Naive B cell (primary cell): Measurements from ENCODE around the gene BMP6. TPM values are rescaled to one million over a fixed set of nuclear protein-coding genes. Genes with fewer than 3 reads are reported as not detected.
A peak's percentile ranks its signal among the peaks of the same experiment; 100 is the strongest.

Experiments
- ATAC-seq, 2 donors: fragments of 150-1000 bp; cut with Tn5 transposase; 2 replicates each; pipeline ENCODE4 v1.10.0; 2021; ENCODE audit warnings: low read depth in 2 of 2, mild to moderate bottlenecking in 2 of 2, moderate library complexity in 2 of 2
- DNase-seq: peaks from one replicate; pipeline ENCODE4 v3.0.0; 2022
- H3K27ac Mint-ChIP-seq, 6 donors: one replicate each; pipeline ENCODE4 v1.8.0; 2020 to 2022; ENCODE audit warnings: mild to moderate bottlenecking in 6 of 6, mixed read lengths in 6 of 6, moderate library complexity in 5 of 6, inconsistent platforms in 2 of 6
- H3K27me3 Mint-ChIP-seq, 3 donors: one replicate each; pipeline ENCODE4 v1.8.0; 2021 to 2022; ENCODE audit warnings: mixed read lengths in 3 of 3, mild to moderate bottlenecking in 1 of 3
- H3K36me3 Mint-ChIP-seq, 2 donors: one replicate each; pipeline ENCODE4 v1.8.0; 2020 to 2022; ENCODE audit warnings: mixed read lengths in 2 of 2, inconsistent platforms in 1 of 2, mild to moderate bottlenecking in 1 of 2
- H3K4me1 Mint-ChIP-seq, 3 donors: one replicate each; pipeline ENCODE4 v1.8.0; 2020 to 2022; ENCODE audit warnings: mixed read lengths in 3 of 3, inconsistent platforms in 1 of 3, mild to moderate bottlenecking in 1 of 3, moderate library complexity in 1 of 3
- H3K4me3 Mint-ChIP-seq, 8 donors: one replicate each; pipeline ENCODE4 v1.8.0; 2020 to 2022; ENCODE audit warnings: mild to moderate bottlenecking in 8 of 8, mixed read lengths in 8 of 8, moderate library complexity in 8 of 8, inconsistent platforms in 2 of 8
- H3K9me3 Mint-ChIP-seq, 7 donors: one replicate each; pipeline ENCODE4 v1.8.0; 2020 to 2022; ENCODE audit warnings: mixed read lengths in 7 of 7, mild to moderate bottlenecking in 5 of 7, inconsistent platforms in 2 of 7, moderate library complexity in 1 of 7
- polyA plus RNA-seq, 6 donors: library from polyadenylated mRNA; unstranded; fragments of 300-500 nt; fragmentation: Illumina TruSeq; gene quantifications; one replicate each; pipeline ENCODE4 v1.2.3, GENCODE V29; 2021; ENCODE audit warnings: low read depth in 6 of 6

Gene BMP6
- polyA plus RNA-seq, 6 donors from 2014 or later, result 0.23 to 1.0 (median 0.63) TPM; not detected in 2

DNA sequence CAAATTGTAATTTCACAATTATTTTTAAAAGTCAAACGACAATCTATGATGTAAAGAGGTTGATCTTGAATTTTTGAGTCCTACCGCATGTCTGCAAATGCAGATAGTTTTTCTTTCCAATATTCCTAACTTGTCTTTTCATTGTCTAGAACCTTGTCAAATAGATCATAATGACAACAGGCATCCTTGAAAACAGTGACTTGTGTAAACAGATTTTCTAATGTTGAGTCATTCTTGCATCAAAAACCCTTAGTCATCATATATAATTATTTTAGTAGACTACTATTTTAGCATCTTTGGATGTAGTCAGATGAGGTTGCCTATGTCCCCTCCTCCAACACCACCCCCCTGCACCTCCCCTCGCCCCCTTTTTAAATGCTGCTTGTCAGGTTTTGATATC, 43.8 kb downstream of the BMP6 start:
- DNase-seq (no peak), ATAC-seq (no peak)
- Mint-ChIP-seq H3K36me3 (no peaks in the 10 kb centered on the region), H3K4me1 (peaks cover 0 to 10% (median 0%) of the 10 kb centered on the region in 3 donors), H3K27ac (peak overlapping the region in 1 of 6 donors; percentile 14), H3K9me3 (no peaks in the 10 kb centered on the region), H3K4me3 (no peak overlapping the region), H3K27me3 (peaks cover 7 to 27% (median 23%) of the 10 kb centered on the region in 3 donors)

DNA sequence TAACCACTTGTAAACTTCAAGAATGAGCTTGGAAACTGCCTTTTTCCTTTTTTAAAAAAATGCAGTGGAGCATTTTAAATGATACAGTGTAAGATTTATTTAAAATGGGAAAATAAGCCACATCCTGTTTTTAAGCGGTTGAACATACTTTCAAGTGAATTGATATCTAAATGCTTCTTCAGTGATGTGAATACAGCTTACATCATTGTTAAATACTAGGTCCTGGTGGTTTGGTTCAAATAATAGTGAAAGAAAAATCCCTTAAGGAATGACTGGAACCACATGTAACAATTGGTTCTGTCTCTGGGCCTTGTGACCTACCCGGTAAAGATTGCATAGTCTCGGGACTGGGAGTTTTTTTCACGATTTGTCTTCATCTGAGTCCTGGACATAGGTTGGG, 44.2 kb downstream of the BMP6 start:
- no peak overlapping the region for H3K4me3 Mint-ChIP-seq
- no peaks in the 10 kb centered on the region for H3K9me3 Mint-ChIP-seq

DNA sequence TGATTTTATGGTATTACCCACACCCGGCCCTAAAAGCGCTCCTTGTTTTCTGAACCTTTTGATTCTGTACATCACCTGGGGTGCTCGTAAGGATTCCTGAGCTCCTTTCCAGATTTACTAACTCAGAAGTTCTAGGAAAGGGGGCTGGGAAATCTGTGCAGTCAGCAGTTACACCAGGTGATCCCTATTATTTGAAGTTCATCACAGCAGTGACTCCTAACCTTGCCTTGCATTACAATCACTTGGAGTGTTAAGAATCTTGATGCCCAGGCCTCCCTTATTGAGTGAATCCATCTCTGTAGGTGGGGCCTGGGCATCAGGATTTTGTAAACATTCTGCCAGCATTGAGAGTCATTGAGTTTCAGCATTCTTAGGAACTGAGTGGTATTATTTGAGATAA, 44.7 kb downstream of the BMP6 start:
- ATAC-seq, result no peak
- H3K4me1 Mint-ChIP-seq, result peaks cover 0 to 10% (median 0%) of the 10 kb centered on the region in 3 donors
- no peak overlapping the region for H3K4me3 Mint-ChIP-seq
- H3K9me3 Mint-ChIP-seq, result no peaks in the 10 kb centered on the region
- H3K27ac Mint-ChIP-seq, result no peak overlapping the region
- no peak for DNase-seq
- peaks cover 10 to 30% (median 23%) of the 10 kb centered on the region in 3 donors for H3K27me3 Mint-ChIP-seq
- no peaks in the 10 kb centered on the region for H3K36me3 Mint-ChIP-seq

More for the DNA sequence above, 44.2 kb downstream of the BMP6 start:
- ATAC-seq (no peak), DNase-seq (no peak)
- Mint-ChIP-seq H3K27ac (peak overlapping the region in 1 of 6 donors; percentile 14), H3K4me1 (peaks cover 0 to 10% (median 0%) of the 10 kb centered on the region in 3 donors), H3K27me3 (peaks cover 10 to 31% (median 23%) of the 10 kb centered on the region in 3 donors), H3K36me3 (no peaks in the 10 kb centered on the region)

DNA sequence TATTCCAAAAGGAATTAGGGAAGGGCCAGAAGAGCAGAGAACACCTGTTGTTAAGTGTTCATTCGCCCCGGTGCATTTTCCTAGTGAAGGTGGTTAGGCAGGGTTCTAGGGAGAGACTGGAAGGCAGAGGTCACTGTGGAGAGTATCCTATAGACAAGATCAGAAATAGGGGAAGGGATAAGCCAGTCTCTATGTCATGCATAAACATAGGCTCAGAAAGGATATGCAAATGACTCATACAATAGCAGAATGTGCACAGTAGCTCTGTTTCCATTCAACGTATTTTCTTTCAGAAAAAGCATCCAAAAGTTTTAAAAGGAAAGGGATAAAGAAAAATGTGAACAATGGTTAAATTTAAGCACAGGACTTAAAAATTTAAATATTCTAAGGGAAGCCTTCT, 47.4 kb downstream of the BMP6 start:
- H3K27ac Mint-ChIP-seq, result no peak overlapping the region
- H3K4me3 Mint-ChIP-seq, result no peak overlapping the region
- peaks cover 0 to 10% (median 6%) of the 10 kb centered on the region in 3 donors for H3K4me1 Mint-ChIP-seq
- ATAC-seq (no peak), DNase-seq (no peak)
- no peaks in the 10 kb centered on the region for H3K36me3 Mint-ChIP-seq
- H3K9me3 Mint-ChIP-seq, result no peaks in the 10 kb centered on the region
- H3K27me3 Mint-ChIP-seq, result peaks cover 26 to 35% (median 35%) of the 10 kb centered on the region in 3 donors

DNA sequence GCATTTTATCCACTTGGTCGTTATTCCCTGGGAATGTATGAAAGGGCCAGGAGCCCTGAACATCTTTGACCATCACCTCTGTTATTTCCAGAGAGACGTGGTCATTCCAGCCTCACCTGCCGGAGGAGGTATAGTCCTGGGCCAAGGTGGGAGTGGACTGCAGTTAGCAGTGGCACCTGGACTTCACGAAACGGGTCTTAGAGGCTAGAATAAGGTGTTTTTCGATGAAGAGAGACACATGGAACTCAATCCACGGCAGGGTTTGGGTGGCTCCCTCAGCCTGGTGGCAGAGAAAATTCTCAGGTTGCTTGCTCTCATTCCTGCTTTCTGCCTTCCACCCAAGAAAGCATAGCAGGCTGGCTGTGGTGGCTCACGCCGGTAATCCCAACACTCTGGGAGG, 48.0 kb downstream of the BMP6 start:
- no peak for ATAC-seq
- no peak for DNase-seq
- Mint-ChIP-seq H3K4me3 (no peak overlapping the region), H3K36me3 (no peaks in the 10 kb centered on the region), H3K9me3 (no peaks in the 10 kb centered on the region), H3K4me1 (peaks cover 0 to 10% (median 6%) of the 10 kb centered on the region in 3 donors), H3K27me3 (peaks cover 21 to 31% (median 29%) of the 10 kb centered on the region in 3 donors), H3K27ac (no peak overlapping the region)

DNA sequence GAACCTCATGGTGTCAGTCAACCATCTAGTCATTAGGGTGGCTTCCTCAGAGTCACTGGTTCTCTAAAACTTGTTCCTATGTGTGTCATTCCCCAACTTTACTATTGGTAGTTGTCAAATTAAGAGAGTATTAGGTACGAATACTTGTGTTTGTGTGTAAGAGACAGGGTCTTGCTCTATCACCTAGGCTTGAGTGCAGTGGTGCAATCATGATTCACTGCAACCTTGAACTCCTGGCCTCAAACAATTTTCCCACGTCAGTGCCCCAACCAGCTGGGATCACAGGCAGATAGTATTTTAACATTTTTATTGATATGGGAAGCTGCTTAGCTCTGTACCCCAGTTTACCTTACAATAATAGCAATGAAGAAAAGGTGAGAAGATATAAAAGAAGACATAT, 50.6 kb downstream of the BMP6 start:
- H3K4me3 Mint-ChIP-seq, result no peak overlapping the region
- no peak for DNase-seq
- H3K9me3 Mint-ChIP-seq, result no peaks in the 10 kb centered on the region
- H3K27ac Mint-ChIP-seq, result no peak overlapping the region
- peaks cover 0 to 6% (median 0%) of the 10 kb centered on the region in 3 donors for H3K4me1 Mint-ChIP-seq
- no peak for ATAC-seq
- no peaks in the 10 kb centered on the region for H3K36me3 Mint-ChIP-seq
- H3K27me3 Mint-ChIP-seq, result peaks cover 23 to 35% (median 33%) of the 10 kb centered on the region in 3 donors

DNA sequence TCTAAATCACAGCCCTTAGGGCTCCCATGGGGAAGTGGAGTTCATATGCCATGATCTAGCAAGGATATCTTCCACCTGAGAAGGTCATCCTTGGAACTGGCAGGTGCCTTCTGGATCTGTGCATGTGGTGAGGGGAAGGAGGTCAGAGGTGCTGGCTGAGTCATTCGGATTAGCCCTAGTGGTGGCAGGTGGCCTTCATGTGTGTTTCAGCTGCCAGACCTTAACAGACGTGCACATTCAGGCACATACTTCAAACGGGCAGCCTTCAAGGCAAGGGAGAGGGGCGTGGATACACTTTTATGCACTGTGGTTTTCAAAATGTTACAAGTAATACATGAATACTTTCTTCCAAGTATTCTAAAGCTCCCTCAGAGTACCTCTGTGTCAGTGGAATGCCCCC, 51.2 kb downstream of the BMP6 start:
- peaks cover 0 to 2% (median 0%) of the 10 kb centered on the region in 7 donors for H3K9me3 Mint-ChIP-seq
- H3K27ac Mint-ChIP-seq, result no peak overlapping the region
- no peak for DNase-seq
- H3K27me3 Mint-ChIP-seq, result peaks cover 25 to 41% (median 38%) of the 10 kb centered on the region in 3 donors
- no peaks in the 10 kb centered on the region for H3K36me3 Mint-ChIP-seq
- H3K4me1 Mint-ChIP-seq, result peaks cover 0 to 6% (median 0%) of the 10 kb centered on the region in 3 donors
- ATAC-seq, result no peak
- H3K4me3 Mint-ChIP-seq, result no peak overlapping the region

DNA sequence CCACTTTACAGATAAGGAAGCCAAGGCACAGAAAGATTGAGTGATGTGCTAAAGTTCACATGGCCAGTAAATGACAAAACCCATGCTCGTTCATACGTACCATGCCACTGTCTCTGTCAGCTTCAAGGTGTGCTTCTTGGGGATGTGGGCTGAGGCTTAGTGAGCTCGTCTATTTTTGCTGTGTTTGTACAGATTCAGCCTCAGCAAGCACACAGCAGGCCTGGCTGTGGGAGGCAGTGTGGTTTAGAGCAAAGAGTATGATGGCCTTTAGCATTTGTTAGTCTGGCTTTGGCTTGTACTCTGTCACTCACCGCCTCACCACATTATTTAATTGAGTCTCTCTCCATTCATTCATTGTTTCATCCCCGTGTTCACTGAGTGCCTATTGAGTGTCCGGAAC, 55.3 kb downstream of the BMP6 start:
- DNase-seq, result no peak
- Mint-ChIP-seq H3K27me3 (peaks cover 19 to 35% (median 22%) of the 10 kb centered on the region in 3 donors), H3K9me3 (peaks cover 0 to 5% (median 0%) of the 10 kb centered on the region in 7 donors), H3K27ac (no peak overlapping the region), H3K4me3 (no peak overlapping the region), H3K36me3 (no peaks in the 10 kb centered on the region), H3K4me1 (peaks cover 7 to 21% (median 15%) of the 10 kb centered on the region in 3 donors)
- no peak for ATAC-seq

DNA sequence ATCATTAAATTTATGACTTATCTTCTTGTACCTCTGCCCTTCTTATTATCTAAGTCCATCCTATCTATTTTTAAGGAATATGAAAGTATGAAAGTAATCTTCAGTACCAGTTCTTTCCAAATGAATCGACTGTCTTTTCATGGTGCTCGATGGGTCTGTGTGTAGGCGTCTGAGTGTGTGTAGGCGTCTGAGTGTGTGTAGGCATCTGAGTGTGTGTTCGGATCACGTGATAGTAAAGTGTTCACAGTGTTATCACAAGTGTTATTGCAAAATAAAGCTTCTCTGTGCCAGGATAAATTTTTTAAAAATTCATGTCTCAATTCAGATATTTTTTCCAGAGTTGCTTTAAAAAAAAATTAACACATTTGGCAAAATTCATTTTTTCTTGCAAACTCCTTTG, 58.3 kb downstream of the BMP6 start:
- H3K4me1 Mint-ChIP-seq, result peaks cover 7 to 15% (median 15%) of the 10 kb centered on the region in 3 donors
- no peak for DNase-seq
- H3K9me3 Mint-ChIP-seq, result peaks cover 0 to 5% (median 0%) of the 10 kb centered on the region in 7 donors

DNA sequence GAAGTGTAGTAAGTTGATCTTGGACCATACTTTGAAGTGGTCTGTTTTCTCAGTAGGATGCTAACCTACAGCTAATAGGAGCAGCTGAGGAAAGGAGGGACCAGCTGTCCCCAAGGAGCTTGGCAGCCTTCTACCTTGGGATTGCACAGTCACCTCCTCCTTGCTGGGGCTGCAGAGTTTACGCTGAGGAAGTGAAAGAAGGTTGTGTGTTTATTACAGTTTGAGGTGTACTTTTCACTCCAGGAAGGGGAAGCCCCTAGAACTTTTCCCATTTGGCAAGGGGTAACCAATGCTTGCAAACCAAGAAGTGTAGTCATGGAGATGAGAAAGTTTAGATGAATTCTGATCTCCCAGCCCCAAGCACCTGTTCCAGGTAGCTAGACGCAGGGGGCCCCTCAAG, 58.8 kb downstream of the BMP6 start:
- Mint-ChIP-seq H3K4me3 (no peak overlapping the region), H3K27me3 (peaks cover 14 to 24% (median 22%) of the 10 kb centered on the region in 3 donors), H3K9me3 (peaks cover 0 to 5% (median 0%) of the 10 kb centered on the region in 7 donors), H3K4me1 (peaks cover 7 to 15% (median 15%) of the 10 kb centered on the region in 3 donors), H3K36me3 (no peaks in the 10 kb centered on the region), H3K27ac (no peak overlapping the region)
- ATAC-seq (peak; percentile 52 to 60), DNase-seq (no peak)

More for the DNA sequence above, 58.3 kb downstream of the BMP6 start:
- Mint-ChIP-seq H3K27me3 (peaks cover 14 to 24% (median 22%) of the 10 kb centered on the region in 3 donors), H3K4me3 (no peak overlapping the region), H3K27ac (peak overlapping the region in 2 of 6 donors; percentile 9 to 50), H3K36me3 (no peaks in the 10 kb centered on the region)
- no peak for ATAC-seq

DNA sequence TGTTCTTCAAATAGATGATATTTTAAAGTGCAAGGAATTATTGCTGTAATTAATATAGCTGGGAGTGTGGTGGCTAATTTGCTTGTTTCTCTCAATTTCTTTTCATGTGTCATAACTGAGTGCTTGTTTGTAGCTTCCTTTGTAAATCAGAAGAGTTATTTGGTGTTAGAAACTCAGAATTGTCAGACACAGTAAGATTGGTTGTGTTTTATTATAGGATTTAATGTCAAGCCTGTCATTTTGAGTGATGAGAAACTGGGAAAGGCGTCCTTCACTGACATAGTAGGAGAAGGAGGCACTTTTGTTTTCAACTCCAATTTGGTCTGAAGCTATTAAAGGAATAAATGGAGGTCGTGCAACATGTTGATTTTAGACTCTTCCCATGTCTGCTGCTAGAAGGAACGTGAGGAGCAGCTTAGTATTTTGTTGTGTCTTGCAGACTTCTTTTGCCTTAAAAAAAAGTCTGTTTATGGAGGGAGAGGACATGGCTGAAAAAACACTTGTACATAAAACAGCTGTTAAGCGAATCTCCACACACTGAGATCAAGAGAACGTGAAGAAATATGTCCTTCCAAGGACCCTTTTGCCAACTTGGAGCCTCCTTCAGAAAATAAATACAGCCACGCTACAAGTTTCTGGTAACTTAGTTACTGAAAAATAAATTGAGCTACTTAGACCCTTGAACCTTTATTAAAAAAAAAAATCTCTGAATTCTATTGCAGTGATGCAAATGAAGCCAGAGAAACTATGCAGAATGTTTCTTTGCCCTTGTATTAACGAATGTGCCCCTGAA, 59.5 kb downstream of the BMP6 start:
- no peak overlapping the region for H3K4me3 Mint-ChIP-seq
- no peaks in the 10 kb centered on the region for H3K36me3 Mint-ChIP-seq
- H3K27me3 Mint-ChIP-seq, result peaks cover 14 to 25% (median 22%) of the 10 kb centered on the region in 3 donors
- ATAC-seq, result no peak
- H3K27ac Mint-ChIP-seq, result peak overlapping the region in 1 of 6 donors; percentile 86
- no peak for DNase-seq
- H3K4me1 Mint-ChIP-seq, result peaks cover 7 to 15% (median 15%) of the 10 kb centered on the region in 3 donors
- peaks cover 0 to 5% (median 0%) of the 10 kb centered on the region in 7 donors for H3K9me3 Mint-ChIP-seq

DNA sequence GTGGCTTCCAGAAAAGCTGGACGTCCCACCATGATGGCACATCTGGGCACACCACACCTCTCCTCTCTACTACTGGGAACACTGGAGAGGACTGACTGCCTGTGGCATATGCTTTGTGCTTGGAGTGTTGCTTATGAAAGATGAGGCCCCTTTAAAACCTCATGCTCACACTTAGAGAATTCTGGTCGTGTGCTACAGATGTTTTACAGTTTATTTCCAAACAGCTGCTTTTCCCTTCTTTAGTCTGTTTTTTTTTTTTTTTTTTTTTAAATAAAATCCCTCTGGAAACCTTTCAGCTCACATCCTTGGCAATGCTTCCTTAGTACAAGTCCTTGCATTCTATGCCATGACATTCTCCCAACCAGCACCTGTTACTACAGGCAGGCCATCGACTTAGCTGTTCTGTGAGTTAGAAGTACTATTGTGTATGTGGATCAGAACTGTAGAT, 60.3 kb downstream of the BMP6 start:
- Mint-ChIP-seq H3K27me3 (peaks cover 21 to 29% (median 29%) of the 10 kb centered on the region in 3 donors), H3K9me3 (peaks cover 0 to 5% (median 0%) of the 10 kb centered on the region in 7 donors), H3K36me3 (peaks cover under 1 to 3% of the 10 kb centered on the region in 2 donors), H3K4me1 (peaks cover 7 to 15% (median 15%) of the 10 kb centered on the region in 3 donors), H3K4me3 (no peak overlapping the region), H3K27ac (peak overlapping the region in 3 of 6 donors; percentile 23 to 86 (median 58))
- DNase-seq (no peak), ATAC-seq (no peak)

DNA sequence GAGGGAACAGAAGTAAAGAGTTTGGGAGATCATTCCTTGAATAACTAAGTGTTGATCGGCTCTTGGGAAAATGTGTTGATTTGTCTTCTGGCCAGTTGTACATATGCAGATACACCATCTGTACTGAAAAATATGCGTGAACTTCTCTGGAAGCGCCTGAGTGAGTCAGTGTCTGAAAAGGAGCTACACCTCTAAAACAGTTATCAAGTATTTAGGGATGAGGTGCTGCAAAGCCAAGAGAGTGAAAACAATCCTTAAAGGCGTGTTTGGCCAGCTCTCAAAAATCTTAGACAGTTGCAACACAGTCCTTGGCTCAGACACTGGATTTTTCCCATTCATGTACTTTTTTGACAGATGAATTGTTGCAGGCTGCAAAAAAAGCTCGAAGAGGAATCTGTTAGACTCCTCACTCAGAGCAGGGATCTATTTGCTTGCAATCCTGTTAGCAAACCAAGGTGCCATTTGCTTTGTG, 61.3 kb downstream of the BMP6 start:
- Mint-ChIP-seq H3K4me3 (no peak overlapping the region), H3K4me1 (peaks cover 7 to 15% (median 15%) of the 10 kb centered on the region in 3 donors), H3K36me3 (peaks cover 6 to 8% of the 10 kb centered on the region in 2 donors), H3K27me3 (peaks cover 18 to 30% (median 28%) of the 10 kb centered on the region in 3 donors), H3K9me3 (peaks cover 0 to 5% (median 0%) of the 10 kb centered on the region in 7 donors), H3K27ac (no peak overlapping the region)
- no peak for ATAC-seq
- DNase-seq, result no peak
